KMS-11 (cell line): ENCODE data around the gene CCL2.

Source experiments
- H2AFZ ChIP-seq: fragments of 200-600 bp; sonication (generic); 2 replicates; pipeline ENCODE4 v1.6.1; 2016; ENCODE audit warnings: antibody characterized with exemption, mixed run types, low read depth
- H3K27ac ChIP-seq: fragments of 200-600 bp; sonication (generic); 2 replicates; pipeline ENCODE4 v1.6.1; 2016; ENCODE audit warnings: mild to moderate bottlenecking, mixed run types
- H3K27me3 ChIP-seq: fragments of 200-600 bp; sonication (generic); 2 replicates; pipeline ENCODE4 v1.6.1; 2017; ENCODE audit warnings: mild to moderate bottlenecking, low read depth, mixed run types, moderate library complexity; ENCODE audit not compliant: insufficient read depth
- H3K36me3 ChIP-seq: fragments of 200-600 bp; sonication (generic); 2 replicates; pipeline ENCODE4 v1.6.1; 2017; ENCODE audit warnings: mild to moderate bottlenecking, mixed run types; ENCODE audit not compliant: insufficient read depth
- H3K4me1 ChIP-seq: fragments of 200-600 bp; sonication (generic); 2 replicates; pipeline ENCODE4 v1.6.1; 2016; ENCODE audit warnings: mild to moderate bottlenecking, low read depth, mixed run types; ENCODE audit not compliant: poor library complexity, severe bottlenecking
- H3K4me2 ChIP-seq: fragments of 200-600 bp; sonication (generic); 2 replicates; pipeline ENCODE4 v1.7.0; 2016; ENCODE audit warnings: mild to moderate bottlenecking, mixed run types
- H3K4me3 ChIP-seq: fragments of 200-600 bp; sonication (generic); IDR thresholded peaks from 2 replicates; pipeline ENCODE4 v1.6.1; 2017; ENCODE audit warnings: low read depth, low read length, mixed read lengths; ENCODE audit not compliant: insufficient read depth
- H3K79me2 ChIP-seq: fragments of 200-600 bp; sonication (generic); 2 replicates; pipeline ENCODE4 v1.6.1; 2016; ENCODE audit warnings: low read depth, mixed run types; ENCODE audit not compliant: insufficient read depth
- H3K9ac ChIP-seq: fragments of 200-600 bp; sonication (generic); 2 replicates; pipeline ENCODE4 v1.6.1; 2016; ENCODE audit warnings: mild to moderate bottlenecking, mixed run types
- H4K20me1 ChIP-seq: fragments of 200-600 bp; sonication (generic); 2 replicates; pipeline ENCODE4 v1.6.1; 2016; ENCODE audit warnings: mild to moderate bottlenecking, mixed run types; ENCODE audit not compliant: insufficient read depth
- CTCF ChIP-seq: fragments of 200-600 bp; sonication (generic); conservative IDR thresholded peaks from 2 replicates; pipeline ENCODE4 v1.6.1; 2017; ENCODE audit warnings: low read depth, mild to moderate bottlenecking, antibody characterized with exemption, low read length, moderate library complexity, mixed read lengths

Gene CCL2

GRCh38 chr17:34300652-34301370 lies 45.7 kb downstream of the CCL2 start:
- no peak overlapping the region for H2AFZ ChIP-seq
- peak overlapping the region; percentile 50 for H3K4me2 ChIP-seq
- H3K4me1 ChIP-seq, result peaks cover 40% of the 10 kb centered on the region
- no peaks in the 10 kb centered on the region for H4K20me1 ChIP-seq
- no peaks in the 10 kb centered on the region for H3K79me2 ChIP-seq
- H3K27ac ChIP-seq, result peak overlapping the region; percentile 44; the same call in 1 of the 2 replicates
- no peak overlapping the region for H3K4me3 ChIP-seq
- no peak for TF ChIP-seq CTCF
- H3K36me3 ChIP-seq, result no peaks in the 10 kb centered on the region
- H3K9ac ChIP-seq, result no peak overlapping the region; the same call in 1 of the 2 replicates
- H3K27me3 ChIP-seq, result no peaks in the 10 kb centered on the region

DNA sequence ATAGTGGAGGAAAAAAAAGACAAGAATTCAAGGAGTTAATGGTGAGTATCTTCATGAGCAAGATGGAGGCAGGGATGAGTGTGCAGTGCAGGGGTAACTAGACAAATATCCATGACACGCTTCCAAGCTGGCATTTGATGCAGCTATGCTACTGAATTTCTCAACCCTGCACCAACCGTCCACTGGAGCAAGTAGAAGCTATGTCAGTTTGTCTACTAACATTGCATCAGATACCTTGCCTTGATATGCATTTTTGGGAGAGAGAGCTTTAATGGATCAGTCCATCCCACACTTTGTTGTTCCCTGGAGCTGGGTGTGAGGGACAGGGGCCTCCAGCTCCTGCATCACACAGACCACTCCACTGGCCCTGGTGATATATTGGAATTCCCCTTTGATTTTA lies 46.9 kb downstream of the CCL2 start:
- no peak overlapping the region for H3K9ac ChIP-seq
- no peaks in the 10 kb centered on the region for H3K36me3 ChIP-seq
- peaks cover 49% of the 10 kb centered on the region for H3K4me1 ChIP-seq
- H3K79me2 ChIP-seq, result no peaks in the 10 kb centered on the region
- peak overlapping the region; percentile 50; the same call in 1 of the 2 replicates for H3K4me2 ChIP-seq
- no peak for TF ChIP-seq CTCF
- H3K27me3 ChIP-seq, result no peaks in the 10 kb centered on the region
- no peak overlapping the region for H3K4me3 ChIP-seq
- H3K27ac ChIP-seq, result peak overlapping the region; percentile 44; the same call in 1 of the 2 replicates
- no peaks in the 10 kb centered on the region for H4K20me1 ChIP-seq
- H2AFZ ChIP-seq, result no peak overlapping the region

DNA sequence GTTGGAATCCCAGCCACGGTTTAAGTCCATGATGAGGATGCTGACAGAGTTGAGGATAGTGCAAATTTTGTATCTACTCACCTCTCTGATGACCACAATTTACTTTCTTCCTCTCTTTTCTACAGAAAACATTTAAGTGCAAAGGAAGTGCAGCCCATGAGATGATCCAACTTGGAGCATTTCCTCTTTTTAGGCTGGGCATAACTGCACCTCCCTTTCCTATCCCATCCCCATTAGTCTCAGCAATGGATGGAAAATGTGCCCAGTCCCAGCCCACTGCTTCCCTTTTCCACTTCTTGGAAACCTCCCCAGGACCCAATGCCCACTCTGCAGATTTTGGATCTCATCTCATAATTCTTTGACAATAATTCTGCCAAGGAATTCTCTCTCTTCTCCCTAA lies 47.6 kb downstream of the CCL2 start:
- Histone ChIP-seq H3K4me3 (no peak overlapping the region), H3K4me2 (peak overlapping the region; percentile 50; the same call in 1 of the 2 replicates), H3K79me2 (no peaks in the 10 kb centered on the region), H3K9ac (no peak overlapping the region), H4K20me1 (no peaks in the 10 kb centered on the region), H3K4me1 (peaks cover 56% of the 10 kb centered on the region), H3K27ac (no peak overlapping the region; the same call in 1 of the 2 replicates), H2AFZ (no peak overlapping the region), H3K27me3 (no peaks in the 10 kb centered on the region), H3K36me3 (no peaks in the 10 kb centered on the region)
- TF ChIP-seq CTCF, result no peak

DNA sequence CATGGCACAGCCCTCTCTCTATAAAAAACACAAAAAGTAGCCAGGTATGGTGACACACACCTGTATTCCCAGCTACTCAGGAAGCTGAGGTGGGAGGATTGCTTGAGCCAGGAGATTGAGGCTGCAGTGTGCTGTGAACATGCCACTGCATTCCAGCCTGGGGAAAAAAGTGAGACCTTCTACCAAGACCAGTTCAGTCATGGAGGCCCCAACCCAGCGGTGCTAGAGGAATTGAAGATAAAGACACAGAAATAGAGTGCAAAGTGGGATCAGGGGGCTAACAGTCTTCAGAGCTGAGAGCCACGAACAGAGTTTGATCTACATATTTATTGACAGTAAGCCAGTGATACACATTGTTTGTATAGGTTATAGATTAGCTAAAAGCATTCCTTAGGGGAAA lies 48.5 kb downstream of the CCL2 start:
- no peaks in the 10 kb centered on the region for H3K27me3 ChIP-seq
- peaks cover 63% of the 10 kb centered on the region for H3K4me1 ChIP-seq
- H3K9ac ChIP-seq, result no peak overlapping the region
- H3K4me2 ChIP-seq, result no peak overlapping the region
- no peaks in the 10 kb centered on the region for H3K36me3 ChIP-seq
- H3K4me3 ChIP-seq, result no peak overlapping the region
- H4K20me1 ChIP-seq, result no peaks in the 10 kb centered on the region
- no peak overlapping the region for H2AFZ ChIP-seq
- no peak for TF ChIP-seq CTCF
- H3K79me2 ChIP-seq, result no peaks in the 10 kb centered on the region
- no peak overlapping the region for H3K27ac ChIP-seq
